Endothelial cell of umbilical vein (primary cell): ENCODE measurements around the gene ACTMAP.

Experiments used
- FOS ChIP-seq: IDR thresholded peaks from 2 replicates; pipeline ENCODE4 v1.6.1; 2011; ENCODE audit warnings: mild to moderate bottlenecking, low read length, moderate library complexity, borderline replicate concordance; ENCODE audit not compliant: insufficient read depth
- POLR2A ChIP-seq: IDR thresholded peaks from 2 replicates; pipeline ENCODE4 v1.6.1; 2012; ENCODE audit warnings: low read depth, mild to moderate bottlenecking, control low read depth, low read length
- POLR2AphosphoS5 ChIP-seq: IDR thresholded peaks from 2 replicates; pipeline ENCODE4 v1.6.1; 2012; ENCODE audit warnings: low read depth, mild to moderate bottlenecking, control low read depth, low read length, moderate library complexity; ENCODE audit not compliant: insufficient read depth
- TF ChIP-seq, protein P1 (sequence below), 2 donors: IDR thresholded peaks; 1 replicate in 1 of 2; 2 replicates in 1 of 2; pipeline ENCODE4 v1.5.1; 2011; ENCODE audit warnings: low read length in 2 of 2, mild to moderate bottlenecking in 2 of 2, moderate library complexity in 2 of 2, control low read depth in 1 of 2, inconsistent platforms in 1 of 2, low read depth in 1 of 2; ENCODE audit not compliant: insufficient read depth in 1 of 2; ENCODE audit errors: extremely low read depth in 1 of 2

DNA sequence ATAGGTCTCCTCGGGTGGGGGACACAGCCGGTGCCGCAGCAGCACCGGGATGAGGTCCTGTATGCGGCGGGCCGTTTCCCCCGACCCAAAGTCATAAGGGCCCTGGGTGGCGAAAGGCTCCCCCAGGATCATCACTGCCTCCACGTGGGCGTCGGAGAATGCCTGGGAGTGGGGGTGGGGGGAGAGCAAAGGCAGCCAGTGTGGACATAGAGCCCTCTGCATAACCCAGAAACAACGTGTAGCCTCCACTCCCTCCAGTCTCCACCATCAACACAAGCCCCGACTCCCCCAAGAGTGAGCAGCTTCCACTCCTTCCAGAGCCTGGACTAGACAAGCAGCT, 58.1 kb downstream of the ACTMAP start:
- TF ChIP-seq POLR2A (no peak), FOS (no peak), POLR2AphosphoS5 (no peak)
- TF ChIP-seq, protein P1, sequence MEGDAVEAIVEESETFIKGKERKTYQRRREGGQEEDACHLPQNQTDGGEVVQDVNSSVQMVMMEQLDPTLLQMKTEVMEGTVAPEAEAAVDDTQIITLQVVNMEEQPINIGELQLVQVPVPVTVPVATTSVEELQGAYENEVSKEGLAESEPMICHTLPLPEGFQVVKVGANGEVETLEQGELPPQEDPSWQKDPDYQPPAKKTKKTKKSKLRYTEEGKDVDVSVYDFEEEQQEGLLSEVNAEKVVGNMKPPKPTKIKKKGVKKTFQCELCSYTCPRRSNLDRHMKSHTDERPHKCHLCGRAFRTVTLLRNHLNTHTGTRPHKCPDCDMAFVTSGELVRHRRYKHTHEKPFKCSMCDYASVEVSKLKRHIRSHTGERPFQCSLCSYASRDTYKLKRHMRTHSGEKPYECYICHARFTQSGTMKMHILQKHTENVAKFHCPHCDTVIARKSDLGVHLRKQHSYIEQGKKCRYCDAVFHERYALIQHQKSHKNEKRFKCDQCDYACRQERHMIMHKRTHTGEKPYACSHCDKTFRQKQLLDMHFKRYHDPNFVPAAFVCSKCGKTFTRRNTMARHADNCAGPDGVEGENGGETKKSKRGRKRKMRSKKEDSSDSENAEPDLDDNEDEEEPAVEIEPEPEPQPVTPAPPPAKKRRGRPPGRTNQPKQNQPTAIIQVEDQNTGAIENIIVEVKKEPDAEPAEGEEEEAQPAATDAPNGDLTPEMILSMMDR (IDR thresholded peaks at IDR 0.05; ENCODE audit: extremely low read depth in 1 of 2, insufficient read depth in 1 of 2, low read depth in 1 of 2, low read length in 2 of 2) = no peak
